IPS-15b (cell line): Measurements from ENCODE around the gene COLGALT1.
"Not testable (repeated sequence)": the region's sequence is repeated elsewhere in the genome, so short reads cannot be mapped to it uniquely, and the experiment has no call there.

ENCODE experiments used
- H3K27me3 ChIP-seq: one replicate; pipeline ENCODE4 v1.6.1; 2013; ENCODE audit warnings: low read length; ENCODE audit not compliant: control insufficient read depth, insufficient read depth
- H3K36me3 ChIP-seq: one replicate; pipeline ENCODE4 v1.6.1; 2013; ENCODE audit warnings: low read length; ENCODE audit not compliant: control insufficient read depth, insufficient read depth
- H3K4me1 ChIP-seq: one replicate; pipeline ENCODE4 v1.6.1; 2013; ENCODE audit warnings: mild to moderate bottlenecking, low read length; ENCODE audit not compliant: control insufficient read depth, insufficient read depth
- H3K4me3 ChIP-seq: one replicate; pipeline ENCODE4 v1.5.1; 2013; ENCODE audit warnings: low read depth, low read length
- H3K9ac ChIP-seq: one replicate; pipeline ENCODE4 v1.6.1; 2013; ENCODE audit warnings: low read depth, mild to moderate bottlenecking, low read length
- H3K9me3 ChIP-seq: one replicate; pipeline ENCODE4 v1.6.1; 2013; ENCODE audit warnings: mild to moderate bottlenecking, low read length; ENCODE audit not compliant: control insufficient read depth, insufficient read depth

The COLGALT1 gene

DNA sequence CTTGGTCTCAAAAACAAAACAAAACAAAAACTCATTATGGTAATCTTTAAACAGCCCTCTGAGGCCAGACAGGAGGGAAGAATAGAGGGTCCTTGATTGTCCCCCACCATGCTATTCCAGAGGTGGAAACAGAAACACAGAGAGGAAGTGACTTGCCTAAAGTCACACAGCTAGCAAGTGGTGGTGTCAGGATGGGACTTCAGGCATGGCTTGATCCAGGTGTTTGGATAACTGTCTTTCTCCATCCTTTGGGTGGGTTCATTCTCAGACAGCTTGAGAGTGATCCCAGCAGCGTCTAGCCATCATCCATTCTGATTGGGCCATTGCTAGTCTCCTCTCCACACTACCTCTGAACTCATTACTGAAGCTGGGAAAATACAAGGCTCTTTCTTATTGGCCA is 12.5 kb downstream of the COLGALT1 start:
- H3K4me1 ChIP-seq, result no peaks in the 10 kb centered on the region
- H3K27me3 ChIP-seq, result no peaks in the 10 kb centered on the region
- H3K36me3 ChIP-seq, result no peaks in the 10 kb centered on the region
- no peaks in the 10 kb centered on the region for H3K9me3 ChIP-seq
- H3K4me3 ChIP-seq, result no peak overlapping the region
- H3K9ac ChIP-seq, result no peak overlapping the region

DNA sequence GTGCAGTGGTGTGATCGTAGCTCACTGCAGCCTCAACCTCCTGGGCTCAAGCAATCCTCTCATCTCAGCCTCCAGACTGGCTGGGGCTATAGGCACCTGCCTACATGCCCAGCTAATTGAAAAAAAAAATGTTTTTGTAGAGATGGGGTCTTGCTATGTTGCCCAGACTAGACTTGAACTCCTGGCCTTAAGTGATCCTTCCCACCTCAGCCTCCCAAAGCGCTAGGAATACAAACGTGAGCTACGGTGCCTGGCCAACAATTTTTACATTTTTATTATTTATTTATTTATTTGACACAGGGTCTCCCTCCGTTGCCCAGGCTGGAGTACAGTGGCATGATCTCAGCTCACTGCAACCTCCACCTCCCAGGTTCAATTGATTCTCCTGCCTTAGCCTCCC is 14.8 kb downstream of the COLGALT1 start:
- not testable (repeated sequence) for H3K9me3 ChIP-seq, H3K4me1 ChIP-seq, H3K4me3 ChIP-seq, H3K27me3 ChIP-seq, H3K36me3 ChIP-seq, H3K9ac ChIP-seq

DNA sequence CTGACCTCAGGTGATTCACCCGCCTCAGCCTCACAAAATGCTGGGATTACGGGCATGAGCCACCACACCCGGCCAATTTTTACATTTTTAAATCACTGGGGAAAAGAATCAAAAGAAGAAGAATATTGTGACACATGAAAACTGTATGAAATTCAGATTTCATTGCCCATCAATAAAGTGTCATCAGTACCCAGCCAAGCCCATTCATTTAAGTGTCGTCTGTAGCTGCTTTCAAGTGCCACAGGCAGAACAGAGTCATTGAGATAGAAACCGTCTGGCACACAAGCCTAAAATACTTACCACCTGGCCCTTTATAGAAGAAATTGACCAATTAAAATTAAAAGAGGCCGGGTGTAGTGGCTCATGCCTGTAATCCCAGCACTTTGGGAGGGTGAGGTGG is 15.3 kb downstream of the COLGALT1 start:
- no peaks in the 10 kb centered on the region for H3K27me3 ChIP-seq
- H3K9ac ChIP-seq, result no peak overlapping the region
- no peaks in the 10 kb centered on the region for H3K9me3 ChIP-seq
- H3K4me1 ChIP-seq, result no peaks in the 10 kb centered on the region
- H3K36me3 ChIP-seq, result no peaks in the 10 kb centered on the region
- H3K4me3 ChIP-seq, result no peak overlapping the region

- Histone ChIP-seq H3K4me1 (no peaks in the 10 kb centered on the region), H3K27me3 (no peaks in the 10 kb centered on the region), H3K4me3 (no peak overlapping the region), H3K9ac (no peak overlapping the region), H3K36me3 (no peaks in the 10 kb centered on the region), H3K9me3 (no peaks in the 10 kb centered on the region)
Observed at GRCh38 chr19:17572638-17573037, 17.2 kb downstream of the COLGALT1 start.

- no peaks in the 10 kb centered on the region for H3K27me3 ChIP-seq
- H3K9me3 ChIP-seq, result no peaks in the 10 kb centered on the region
- peaks cover 6% of the 10 kb centered on the region for H3K36me3 ChIP-seq
- no peak overlapping the region for H3K9ac ChIP-seq
- H3K4me1 ChIP-seq, result peaks cover 7% of the 10 kb centered on the region
- no peak overlapping the region for H3K4me3 ChIP-seq
Observed at GRCh38 chr19:17575871-17576757, 20.7 kb downstream of the COLGALT1 start.

DNA sequence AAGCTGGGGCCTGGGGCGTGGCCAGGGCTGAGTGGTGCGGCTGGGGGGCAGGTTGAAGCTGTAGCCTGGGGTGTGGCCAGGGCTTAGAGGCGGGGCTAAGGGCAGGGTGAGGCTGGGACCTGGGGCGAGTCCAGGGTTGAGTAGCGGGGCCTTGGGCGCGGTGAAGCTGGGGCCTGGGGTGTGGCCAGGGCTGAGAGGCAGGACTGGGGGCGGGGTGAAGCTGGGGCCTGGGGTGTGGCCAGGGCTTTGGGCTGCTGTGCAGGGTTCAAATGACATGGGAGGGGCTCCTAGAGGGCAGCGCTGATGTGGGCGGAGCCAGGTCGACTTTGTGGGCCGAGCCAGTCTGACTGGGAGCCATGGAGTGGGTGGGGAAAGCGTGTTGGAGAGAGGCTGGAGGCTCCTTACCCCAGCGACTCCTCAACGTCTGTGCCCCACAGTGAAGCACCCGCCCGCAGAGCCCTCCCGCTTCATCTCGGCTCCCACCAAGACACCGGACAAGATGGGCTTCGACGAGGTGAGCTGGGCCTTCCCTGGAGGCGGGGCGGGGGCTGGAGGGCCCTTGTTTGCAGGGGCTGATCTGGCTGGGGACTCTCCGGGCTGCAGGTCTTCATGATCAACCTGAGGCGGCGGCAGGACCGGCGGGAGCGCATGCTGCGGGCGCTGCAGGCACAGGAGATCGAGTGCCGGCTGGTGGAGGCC is 21.5 kb downstream of the COLGALT1 start:
- no peaks in the 10 kb centered on the region for H3K9me3 ChIP-seq
- H3K9ac ChIP-seq, result no peak overlapping the region
- no peaks in the 10 kb centered on the region for H3K27me3 ChIP-seq
- H3K4me3 ChIP-seq, result peak overlapping the region; percentile 65
- peaks cover 10% of the 10 kb centered on the region for H3K36me3 ChIP-seq
- H3K4me1 ChIP-seq, result peaks cover 7% of the 10 kb centered on the region

DNA sequence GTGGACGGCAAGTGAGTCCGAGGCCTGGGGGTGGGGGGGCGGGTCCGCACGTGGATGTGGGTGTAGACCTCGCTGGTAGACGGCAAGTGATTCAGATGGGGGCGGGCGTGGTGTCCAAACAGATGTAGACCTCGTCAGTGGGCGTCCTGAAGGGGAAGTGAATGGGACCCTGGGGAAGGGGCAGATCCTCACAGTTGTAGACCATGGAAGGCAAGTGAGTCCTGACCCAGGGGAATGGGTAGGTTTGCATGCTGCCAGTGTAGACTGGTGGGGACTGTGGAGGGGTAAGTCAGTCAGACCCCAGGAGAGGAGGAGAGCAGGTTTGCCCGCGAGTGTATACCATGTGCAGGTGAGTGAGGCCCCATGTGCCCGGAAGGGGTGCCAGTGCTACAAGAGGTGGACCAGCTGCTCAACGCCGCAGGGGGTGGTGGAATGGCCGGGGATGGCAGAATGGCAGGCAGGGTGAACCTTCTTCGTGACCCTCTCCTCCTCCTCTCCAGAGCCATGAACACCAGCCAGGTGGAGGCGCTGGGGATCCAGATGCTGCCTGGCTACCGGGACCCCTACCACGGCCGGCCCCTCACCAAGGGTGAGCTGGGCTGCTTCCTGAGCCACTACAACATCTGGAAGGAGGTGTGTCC is 22.1 kb downstream of the COLGALT1 start:
- H3K36me3 ChIP-seq, result peaks cover 10% of the 10 kb centered on the region
- peak overlapping the region; percentile 65 for H3K4me3 ChIP-seq
- no peak overlapping the region for H3K9ac ChIP-seq
- peaks cover 7% of the 10 kb centered on the region for H3K4me1 ChIP-seq
- H3K27me3 ChIP-seq, result no peaks in the 10 kb centered on the region
- no peaks in the 10 kb centered on the region for H3K9me3 ChIP-seq

DNA sequence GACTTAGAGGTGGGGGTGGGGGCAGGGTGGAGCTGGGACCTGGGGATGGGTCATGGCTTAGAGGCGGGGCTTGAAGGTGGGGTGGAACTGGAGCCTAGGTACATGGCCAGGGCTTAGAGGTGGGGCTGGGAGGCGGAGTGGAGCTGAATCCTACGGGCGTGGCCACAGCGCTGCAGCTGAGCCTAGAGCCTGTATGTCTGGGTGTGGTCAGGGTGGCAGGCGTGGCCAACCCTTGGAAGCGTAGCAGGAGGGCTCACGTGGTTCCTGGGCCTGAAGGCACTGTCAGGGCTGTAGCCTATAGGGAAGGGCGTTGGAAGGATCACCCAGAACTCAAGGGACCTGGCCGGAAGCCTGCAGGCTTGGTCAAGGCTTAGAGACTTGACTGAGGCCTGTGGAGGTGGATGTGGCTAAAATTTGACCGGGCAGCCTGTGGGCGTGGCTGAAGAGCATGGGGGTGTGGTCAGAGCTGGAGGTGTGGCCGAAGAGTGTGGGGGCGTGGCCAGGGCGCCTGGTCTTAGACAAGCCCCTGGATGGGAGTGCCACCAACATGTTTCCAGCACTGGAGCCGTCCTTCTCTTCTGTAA is 24.3 kb downstream of the COLGALT1 start:
- peak overlapping the region; percentile 66 for H3K4me3 ChIP-seq
- no peak overlapping the region for H3K9ac ChIP-seq
- H3K27me3 ChIP-seq, result no peaks in the 10 kb centered on the region
- no peaks in the 10 kb centered on the region for H3K9me3 ChIP-seq
- peaks cover 10% of the 10 kb centered on the region for H3K36me3 ChIP-seq
- H3K4me1 ChIP-seq, result peaks cover 7% of the 10 kb centered on the region

DNA sequence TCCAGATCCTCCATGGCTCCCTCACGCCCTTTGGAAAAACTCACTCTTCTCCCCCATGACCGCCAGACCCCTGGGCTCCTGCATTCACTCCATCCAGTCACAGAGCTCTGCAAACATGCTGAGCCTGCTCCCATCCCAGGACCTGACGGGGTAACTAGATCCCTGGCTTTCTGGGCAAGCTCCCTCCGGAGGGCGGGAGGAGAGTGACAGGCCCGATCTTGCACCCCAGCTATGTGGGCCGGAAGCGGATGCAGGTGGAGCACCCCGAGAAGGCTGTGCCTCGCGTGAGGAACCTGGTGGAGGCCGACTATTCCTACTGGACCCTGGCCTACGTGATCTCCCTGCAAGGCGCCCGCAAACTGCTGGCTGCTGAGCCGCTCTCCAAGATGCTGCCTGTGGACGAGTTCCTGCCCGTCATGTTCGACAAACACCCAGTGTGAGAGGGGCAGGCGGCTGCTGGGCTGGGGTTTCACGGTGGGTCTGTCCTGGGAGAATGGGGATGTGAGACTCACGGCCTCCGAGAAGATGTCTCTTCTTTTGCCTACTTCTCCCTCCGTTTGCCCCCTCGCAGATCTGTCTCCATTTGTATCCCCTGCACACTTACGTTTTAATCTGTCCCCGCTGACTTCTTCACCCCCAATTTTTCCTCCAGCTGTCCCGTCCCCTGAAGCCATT is 25.2 kb downstream of the COLGALT1 start:
- Histone ChIP-seq H3K36me3 (peaks cover 10% of the 10 kb centered on the region), H3K4me1 (peaks cover 7% of the 10 kb centered on the region)

GRCh38 chr19:17581211-17581874 is 25.9 kb downstream of the COLGALT1 start:
- no peak overlapping the region for H3K4me3 ChIP-seq
- H3K4me1 ChIP-seq, result peaks cover 7% of the 10 kb centered on the region
- H3K9me3 ChIP-seq, result no peaks in the 10 kb centered on the region
- H3K27me3 ChIP-seq, result no peaks in the 10 kb centered on the region
- no peak overlapping the region for H3K9ac ChIP-seq
- peaks cover 10% of the 10 kb centered on the region for H3K36me3 ChIP-seq

More for the DNA sequence above, 25.2 kb downstream of the COLGALT1 start:
- H3K27me3 ChIP-seq, result no peaks in the 10 kb centered on the region
- peak overlapping the region; percentile 66 for H3K4me3 ChIP-seq
- H3K9ac ChIP-seq, result no peak overlapping the region
- H3K9me3 ChIP-seq, result no peaks in the 10 kb centered on the region

- Histone ChIP-seq H3K9ac (no peak overlapping the region), H3K27me3 (no peaks in the 10 kb centered on the region), H3K9me3 (no peaks in the 10 kb centered on the region), H3K4me1 (peaks cover 7% of the 10 kb centered on the region), H3K4me3 (no peak overlapping the region), H3K36me3 (peaks cover 10% of the 10 kb centered on the region)
Observed at GRCh38 chr19:17582613-17583012, 27.2 kb downstream of the COLGALT1 start.
